ENCODE results near the gene COX5B. TPM values are rescaled to one million over a fixed set of nuclear protein-coding genes. Genes with fewer than 3 reads are reported as not detected.

COX5B gene
- total RNA-seq, 6 experiments from 2014 or later: 153 to 318 (median 197) TPM

DNA sequence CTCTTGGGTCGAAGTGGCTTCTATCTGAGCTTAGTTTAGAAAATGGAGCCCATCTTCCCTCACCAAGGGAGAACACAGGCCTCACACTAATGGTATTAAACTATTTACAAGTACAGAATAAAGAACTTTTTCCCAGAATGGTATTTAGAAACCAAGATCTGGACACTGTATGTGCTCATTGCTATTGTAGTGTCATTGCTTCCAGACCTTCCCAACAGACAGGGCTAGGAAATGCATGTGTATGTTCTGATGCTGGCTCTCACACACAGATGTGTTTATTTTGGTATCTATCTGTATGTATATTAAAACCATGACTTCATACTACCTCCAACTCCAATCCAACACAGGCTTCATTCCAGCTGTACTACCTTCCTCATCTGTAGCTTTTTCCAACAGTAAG, 8.0 kb downstream of the COX5B start:
- Histone ChIP-seq H3K36me3 (peaks cover 0 to 18% (median 2%) of the 10 kb centered on the region in 4 donors), H3K4me3 (no peak overlapping the region), H3K4me1 (no peaks in the 10 kb centered on the region), H3K27me3 (no peaks in the 10 kb centered on the region), H3K27ac (no peak overlapping the region), H3K9me3 (no peaks in the 10 kb centered on the region)
- ATAC-seq: no peak
- DNase-seq: no peak
- TF ChIP-seq, protein P1, sequence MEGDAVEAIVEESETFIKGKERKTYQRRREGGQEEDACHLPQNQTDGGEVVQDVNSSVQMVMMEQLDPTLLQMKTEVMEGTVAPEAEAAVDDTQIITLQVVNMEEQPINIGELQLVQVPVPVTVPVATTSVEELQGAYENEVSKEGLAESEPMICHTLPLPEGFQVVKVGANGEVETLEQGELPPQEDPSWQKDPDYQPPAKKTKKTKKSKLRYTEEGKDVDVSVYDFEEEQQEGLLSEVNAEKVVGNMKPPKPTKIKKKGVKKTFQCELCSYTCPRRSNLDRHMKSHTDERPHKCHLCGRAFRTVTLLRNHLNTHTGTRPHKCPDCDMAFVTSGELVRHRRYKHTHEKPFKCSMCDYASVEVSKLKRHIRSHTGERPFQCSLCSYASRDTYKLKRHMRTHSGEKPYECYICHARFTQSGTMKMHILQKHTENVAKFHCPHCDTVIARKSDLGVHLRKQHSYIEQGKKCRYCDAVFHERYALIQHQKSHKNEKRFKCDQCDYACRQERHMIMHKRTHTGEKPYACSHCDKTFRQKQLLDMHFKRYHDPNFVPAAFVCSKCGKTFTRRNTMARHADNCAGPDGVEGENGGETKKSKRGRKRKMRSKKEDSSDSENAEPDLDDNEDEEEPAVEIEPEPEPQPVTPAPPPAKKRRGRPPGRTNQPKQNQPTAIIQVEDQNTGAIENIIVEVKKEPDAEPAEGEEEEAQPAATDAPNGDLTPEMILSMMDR (IDR thresholded peaks at IDR 0.05): no peak
- TF ChIP-seq POLR2A (IDR thresholded peaks at IDR 0.05): no peak
- intact Hi-C loops (cut with DNase I): no loop called here
- WGBS (ENCODE audit: insufficient coverage, low coverage, low lambda C conversion rate, missing lambda C conversion rate): 88% methylated on average over 1 of the region's 1 CpG

- no peak for TF ChIP-seq POLR2A (IDR thresholded peaks at IDR 0.05)
- TF ChIP-seq, protein P1 (IDR thresholded peaks at IDR 0.05): no peak
- Histone ChIP-seq H3K36me3 (peaks cover 0 to 15% (median under 1%) of the 10 kb centered on the region in 4 donors), H3K27ac (no peak overlapping the region), H3K4me3 (no peak overlapping the region), H3K27me3 (no peaks in the 10 kb centered on the region), H3K9me3 (no peaks in the 10 kb centered on the region), H3K4me1 (no peaks in the 10 kb centered on the region)
- ATAC-seq (no peak), DNase-seq (no peak)
- intact Hi-C loops (cut with DNase I): no loop called here
- 67% methylated on average over 4 of the region's 5 CpGs for WGBS (ENCODE audit: insufficient coverage, low coverage, low lambda C conversion rate, missing lambda C conversion rate)
Measured at GRCh38 chr2:97654309-97654708, 8.4 kb downstream of the COX5B start.

GRCh38 chr2:97654791-97655190, 8.9 kb downstream of the COX5B start:
- Histone ChIP-seq H3K36me3 (peaks cover 0 to 15% (median under 1%) of the 10 kb centered on the region in 4 donors), H3K27ac (no peak overlapping the region), H3K27me3 (no peaks in the 10 kb centered on the region), H3K4me3 (no peak overlapping the region), H3K4me1 (no peaks in the 10 kb centered on the region), H3K9me3 (no peaks in the 10 kb centered on the region)
- WGBS (ENCODE audit: insufficient coverage, low coverage, low lambda C conversion rate, missing lambda C conversion rate): no CpG with 5 or more reads among the region's 2 CpGs
- TF ChIP-seq, protein P1 (IDR thresholded peaks at IDR 0.05): no peak
- TF ChIP-seq POLR2A (IDR thresholded peaks at IDR 0.05): no peak
- intact Hi-C loops (cut with DNase I): no loop called here
- DNase-seq (no peak), ATAC-seq (no peak)

DNA sequence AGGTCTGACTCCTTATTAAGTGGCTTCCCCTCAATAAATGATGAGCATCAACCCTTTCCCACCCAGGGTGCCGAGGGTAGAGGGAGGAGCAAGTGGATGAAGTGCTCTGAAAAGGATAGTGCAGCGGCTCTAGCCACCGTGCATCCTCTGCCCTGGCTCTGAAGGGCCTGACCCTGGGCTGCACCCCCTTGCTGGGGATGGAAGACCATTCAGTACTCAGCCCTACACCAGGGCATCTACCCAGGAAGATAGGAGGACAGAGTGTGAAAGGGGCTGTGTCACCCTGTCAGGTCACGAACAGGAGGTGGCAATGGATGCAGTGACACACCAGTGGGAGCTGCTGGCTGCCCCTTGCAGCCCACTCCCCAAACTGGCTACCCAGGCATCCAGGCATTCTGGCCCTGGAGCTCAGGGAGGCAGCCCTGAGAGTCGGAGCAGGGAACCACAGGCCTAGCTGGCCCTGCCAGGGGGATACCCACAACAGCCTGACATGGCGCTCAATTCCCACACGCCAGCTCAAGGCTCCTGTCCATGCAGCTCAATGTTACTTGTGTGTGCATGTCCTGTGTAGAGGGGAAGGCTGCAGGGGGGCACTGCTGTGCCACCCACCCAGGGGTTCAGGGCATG, 10.4 kb downstream of the COX5B start:
- Histone ChIP-seq H3K4me1 (no peaks in the 10 kb centered on the region), H3K27me3 (no peaks in the 10 kb centered on the region), H3K4me3 (no peak overlapping the region), H3K9me3 (no peaks in the 10 kb centered on the region), H3K36me3 (peaks cover 0 to 15% (median under 1%) of the 10 kb centered on the region in 4 donors), H3K27ac (no peak overlapping the region)
- no peak for TF ChIP-seq POLR2A (IDR thresholded peaks at IDR 0.05)
- TF ChIP-seq, protein P1 (IDR thresholded peaks at IDR 0.05): no peak
- intact Hi-C loops (cut with DNase I): no loop called here
- ATAC-seq: no peak
- 100% methylated on average over 2 of the region's 7 CpGs for WGBS (ENCODE audit: insufficient coverage, low coverage, low lambda C conversion rate, missing lambda C conversion rate)
- no peak for DNase-seq

All from right lobe of liver (tissue), 6 donors.